DND-41 (cell line): ENCODE data around the gene TRAF1.
"Not testable (repeated sequence)": the region's sequence is repeated elsewhere in the genome, so short reads cannot be mapped to it uniquely, and the experiment has no call there.

Experiments used
- ATAC-seq: fragments of 200-7000 bp; cut with Tn5 transposase; 3 replicates; pipeline ENCODE4 v1.9.1; 2021; ENCODE audit warnings: low read depth; ENCODE audit not compliant: insufficient read depth
- DNase-seq: peaks from one replicate; pipeline ENCODE4 v3.0.0-alpha.2; 2020
- H2AFZ ChIP-seq: 2 replicates; pipeline ENCODE4 v1.6.0; 2012; ENCODE audit warnings: low read depth, low read length
- H3K27ac ChIP-seq: 2 replicates; pipeline ENCODE4 v1.5.1; 2012; ENCODE audit warnings: low read length, inconsistent platforms
- H3K27me3 ChIP-seq: fragments of 200-600 bp; sonication (generic); 2 replicates; pipeline ENCODE4 v1.6.0; 2012; ENCODE audit warnings: low read length, mild to moderate bottlenecking, inconsistent platforms; ENCODE audit not compliant: insufficient read depth, poor library complexity
- H3K36me3 ChIP-seq: 2 replicates; pipeline ENCODE4 v1.5.1; 2012; ENCODE audit warnings: low read length, inconsistent platforms; ENCODE audit not compliant: insufficient read depth
- H3K4me1 ChIP-seq: 2 replicates; pipeline ENCODE4 v1.5.1; 2012; ENCODE audit warnings: mild to moderate bottlenecking, low read length; ENCODE audit not compliant: insufficient read depth
- H3K4me2 ChIP-seq: 2 replicates; pipeline ENCODE4 v1.6.0; 2012; ENCODE audit warnings: mild to moderate bottlenecking, moderate library complexity, low read length, inconsistent platforms; ENCODE audit not compliant: insufficient read depth
- H3K4me3 ChIP-seq, 2 experiments: fragments of 200-600 bp in 1 of 2; shearing (Covaris generic) in 1 of 2; 2 replicates each; pipeline ENCODE4 v1.5.1; 2012 to 2016; ENCODE audit warnings: inconsistent platforms in 2 of 2, low read length in 2 of 2, mild to moderate bottlenecking in 2 of 2, low read depth in 1 of 2, moderate library complexity in 1 of 2
- H3K79me2 ChIP-seq: 2 replicates; pipeline ENCODE4 v1.6.0; 2012; ENCODE audit warnings: low read length, inconsistent platforms; ENCODE audit not compliant: insufficient read depth
- H3K9ac ChIP-seq: 2 replicates; pipeline ENCODE4 v1.6.0; 2012; ENCODE audit warnings: low read depth, mild to moderate bottlenecking, inconsistent platforms, low read length, moderate library complexity
- H3K9me3 ChIP-seq: 2 replicates; pipeline ENCODE4 v1.5.1; 2012; ENCODE audit warnings: low read length, moderate library complexity, mild to moderate bottlenecking, inconsistent platforms; ENCODE audit not compliant: insufficient read depth, severe bottlenecking
- H4K20me1 ChIP-seq: 2 replicates; pipeline ENCODE4 v1.6.0; 2012; ENCODE audit warnings: low read length; ENCODE audit not compliant: insufficient read depth
- CTCF ChIP-seq: IDR thresholded peaks from 2 replicates; pipeline ENCODE4 v1.5.1; 2012; ENCODE audit warnings: borderline replicate concordance, low read length, moderate library complexity, mild to moderate bottlenecking; ENCODE audit not compliant: poor library complexity, severe bottlenecking; ENCODE audit errors: extremely low read depth
- EZH2 ChIP-seq: IDR thresholded peaks from 3 replicates; pipeline ENCODE4 v1.6.1; 2012; ENCODE audit warnings: borderline replicate concordance, low read depth, mild to moderate bottlenecking, moderate library complexity, low read length, inconsistent platforms; ENCODE audit not compliant: severe bottlenecking

The TRAF1 gene

DNA sequence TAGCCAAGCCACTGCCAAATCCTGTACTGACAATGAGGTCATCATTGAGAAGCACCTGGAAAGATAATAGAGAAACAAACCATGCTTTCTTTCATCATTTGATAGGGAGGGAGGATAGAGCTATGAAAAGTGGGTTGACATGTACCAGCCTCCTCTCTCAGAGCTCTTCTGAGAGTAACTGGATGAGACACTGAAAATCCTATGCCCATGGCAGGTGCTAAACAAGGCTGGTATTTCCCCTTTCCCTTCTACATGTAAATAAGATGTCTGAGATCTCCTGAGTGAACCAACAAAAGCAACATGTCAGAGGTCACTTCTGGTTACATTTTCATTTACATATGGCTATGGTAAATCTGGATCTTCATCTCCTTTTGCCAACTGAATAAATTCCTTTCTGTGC, 45.3 kb upstream of the TRAF1 start:
- H3K9me3 ChIP-seq, result no peaks in the 10 kb centered on the region
- H3K4me3 ChIP-seq, result no peak overlapping the region
- H3K9ac ChIP-seq, result no peak overlapping the region
- ATAC-seq (no peak), DNase-seq (no peak)
- no peaks in the 10 kb centered on the region for H3K79me2 ChIP-seq
- peaks cover 10% of the 10 kb centered on the region for H3K4me1 ChIP-seq
- no peak overlapping the region for H3K4me2 ChIP-seq
- no peaks in the 10 kb centered on the region for H4K20me1 ChIP-seq
- no peak overlapping the region for H2AFZ ChIP-seq
- no peaks in the 10 kb centered on the region for H3K27me3 ChIP-seq
- no peaks in the 10 kb centered on the region for H3K36me3 ChIP-seq
- H3K27ac ChIP-seq, result no peak overlapping the region
- TF ChIP-seq EZH2 (no peak), CTCF (no peak)

GRCh38 chr9:120971471-120971870, 44.9 kb upstream of the TRAF1 start:
- not testable (repeated sequence) for H3K9me3 ChIP-seq, H3K9ac ChIP-seq, H4K20me1 ChIP-seq, H3K79me2 ChIP-seq, H2AFZ ChIP-seq, H3K4me2 ChIP-seq, H3K36me3 ChIP-seq, H3K4me3 ChIP-seq, H3K27ac ChIP-seq, DNase-seq, H3K27me3 ChIP-seq, ATAC-seq
- H3K4me1 ChIP-seq, result peaks cover 10% of the 10 kb centered on the region

- TF ChIP-seq CTCF (no peak), EZH2 (no peak)
- ATAC-seq (no peak), DNase-seq (no peak)
- no peak overlapping the region for H3K27ac ChIP-seq
- no peaks in the 10 kb centered on the region for H3K36me3 ChIP-seq
- no peaks in the 10 kb centered on the region for H3K79me2 ChIP-seq
- H3K4me1 ChIP-seq, result peaks cover 6% of the 10 kb centered on the region
- H3K9me3 ChIP-seq, result no peaks in the 10 kb centered on the region
- H3K27me3 ChIP-seq, result no peaks in the 10 kb centered on the region
- no peak overlapping the region for H2AFZ ChIP-seq
- H3K4me2 ChIP-seq, result no peak overlapping the region
- no peak overlapping the region for H3K9ac ChIP-seq
- H4K20me1 ChIP-seq, result no peaks in the 10 kb centered on the region
- no peak overlapping the region for H3K4me3 ChIP-seq
Measured at GRCh38 chr9:120970244-120970643, 43.6 kb upstream of the TRAF1 start.

DNA sequence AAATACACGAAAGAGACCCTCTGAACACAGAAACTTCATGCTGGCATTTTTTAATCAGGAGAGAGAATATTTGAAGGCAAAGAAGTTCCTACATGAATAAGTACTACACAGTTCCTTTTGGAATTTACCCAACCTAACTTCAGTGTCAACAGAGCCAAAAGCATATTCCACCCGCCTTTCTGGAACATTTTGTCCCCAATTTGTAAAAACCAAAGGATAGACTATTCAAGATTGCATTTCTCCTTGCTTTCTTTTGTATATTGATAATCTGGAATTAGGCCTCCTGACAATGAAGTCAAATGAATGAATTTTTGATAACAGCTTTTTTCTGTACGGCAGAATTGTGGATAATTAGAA, 39.4 kb upstream of the TRAF1 start:
- TF ChIP-seq CTCF (no peak), EZH2 (no peak)
- no peak overlapping the region for H3K4me3 ChIP-seq
- no peaks in the 10 kb centered on the region for H3K27me3 ChIP-seq
- H3K4me1 ChIP-seq, result no peaks in the 10 kb centered on the region
- no peak overlapping the region for H3K4me2 ChIP-seq
- no peak overlapping the region for H3K27ac ChIP-seq
- H3K9ac ChIP-seq, result no peak overlapping the region
- H3K36me3 ChIP-seq, result no peaks in the 10 kb centered on the region
- H4K20me1 ChIP-seq, result no peaks in the 10 kb centered on the region
- H3K9me3 ChIP-seq, result no peaks in the 10 kb centered on the region
- no peak overlapping the region for H2AFZ ChIP-seq
- ATAC-seq, result no peak
- no peaks in the 10 kb centered on the region for H3K79me2 ChIP-seq
- no peak for DNase-seq
